AG09319 (cell line): ENCODE data around the gene CGB3.
A peak's percentile ranks its signal among the peaks of the same experiment; 100 is the strongest.
"Not testable (repeated sequence)": the region's sequence is repeated elsewhere in the genome, so short reads cannot be mapped to it uniquely, and the experiment has no call there.

ENCODE experiments used
- DNase-seq: peaks from one replicate; pipeline ENCODE4 v3.0.0-alpha.2; 2010; ENCODE audit warnings: low read depth; ENCODE audit errors: extremely low read depth
- TF ChIP-seq, protein P1 (sequence below): IDR thresholded peaks from 2 replicates; pipeline ENCODE4 v1.5.1; 2011; ENCODE audit warnings: low read depth, mild to moderate bottlenecking, inconsistent platforms, low read length, moderate library complexity

The CGB3 gene

DNA sequence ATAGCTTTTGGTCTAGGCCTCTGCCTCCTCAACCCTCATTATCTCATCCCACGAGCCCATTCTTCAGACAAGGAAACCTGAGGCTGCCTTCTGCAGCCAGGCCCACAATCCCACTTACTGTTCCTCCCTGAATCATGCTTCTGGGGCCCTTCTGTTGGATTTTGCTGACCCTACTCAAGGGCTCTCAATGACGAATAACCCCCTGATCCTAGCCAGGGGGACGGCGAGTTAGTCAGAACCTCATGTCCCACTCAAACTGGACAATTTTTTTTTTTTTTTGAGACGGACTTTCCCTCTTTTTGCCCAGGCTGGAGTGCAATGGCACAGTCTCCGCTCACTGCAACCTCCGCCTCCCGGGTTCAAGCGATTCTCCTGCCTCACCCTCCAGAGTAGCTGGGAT is 2.0 kb downstream of the CGB3 start:
- DNase-seq = no peak
- TF ChIP-seq, protein P1, sequence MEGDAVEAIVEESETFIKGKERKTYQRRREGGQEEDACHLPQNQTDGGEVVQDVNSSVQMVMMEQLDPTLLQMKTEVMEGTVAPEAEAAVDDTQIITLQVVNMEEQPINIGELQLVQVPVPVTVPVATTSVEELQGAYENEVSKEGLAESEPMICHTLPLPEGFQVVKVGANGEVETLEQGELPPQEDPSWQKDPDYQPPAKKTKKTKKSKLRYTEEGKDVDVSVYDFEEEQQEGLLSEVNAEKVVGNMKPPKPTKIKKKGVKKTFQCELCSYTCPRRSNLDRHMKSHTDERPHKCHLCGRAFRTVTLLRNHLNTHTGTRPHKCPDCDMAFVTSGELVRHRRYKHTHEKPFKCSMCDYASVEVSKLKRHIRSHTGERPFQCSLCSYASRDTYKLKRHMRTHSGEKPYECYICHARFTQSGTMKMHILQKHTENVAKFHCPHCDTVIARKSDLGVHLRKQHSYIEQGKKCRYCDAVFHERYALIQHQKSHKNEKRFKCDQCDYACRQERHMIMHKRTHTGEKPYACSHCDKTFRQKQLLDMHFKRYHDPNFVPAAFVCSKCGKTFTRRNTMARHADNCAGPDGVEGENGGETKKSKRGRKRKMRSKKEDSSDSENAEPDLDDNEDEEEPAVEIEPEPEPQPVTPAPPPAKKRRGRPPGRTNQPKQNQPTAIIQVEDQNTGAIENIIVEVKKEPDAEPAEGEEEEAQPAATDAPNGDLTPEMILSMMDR = no peak

- TF ChIP-seq, protein P1 = no peak
- DNase-seq = no peak
These were observed 2.9 kb downstream of the CGB3 start for GRCh38 chr19:49020931-49021895.

GRCh38 chr19:49020342-49020741 is 3.8 kb downstream of the CGB3 start:
- no peak for DNase-seq
- TF ChIP-seq, protein P1 = no peak

DNA sequence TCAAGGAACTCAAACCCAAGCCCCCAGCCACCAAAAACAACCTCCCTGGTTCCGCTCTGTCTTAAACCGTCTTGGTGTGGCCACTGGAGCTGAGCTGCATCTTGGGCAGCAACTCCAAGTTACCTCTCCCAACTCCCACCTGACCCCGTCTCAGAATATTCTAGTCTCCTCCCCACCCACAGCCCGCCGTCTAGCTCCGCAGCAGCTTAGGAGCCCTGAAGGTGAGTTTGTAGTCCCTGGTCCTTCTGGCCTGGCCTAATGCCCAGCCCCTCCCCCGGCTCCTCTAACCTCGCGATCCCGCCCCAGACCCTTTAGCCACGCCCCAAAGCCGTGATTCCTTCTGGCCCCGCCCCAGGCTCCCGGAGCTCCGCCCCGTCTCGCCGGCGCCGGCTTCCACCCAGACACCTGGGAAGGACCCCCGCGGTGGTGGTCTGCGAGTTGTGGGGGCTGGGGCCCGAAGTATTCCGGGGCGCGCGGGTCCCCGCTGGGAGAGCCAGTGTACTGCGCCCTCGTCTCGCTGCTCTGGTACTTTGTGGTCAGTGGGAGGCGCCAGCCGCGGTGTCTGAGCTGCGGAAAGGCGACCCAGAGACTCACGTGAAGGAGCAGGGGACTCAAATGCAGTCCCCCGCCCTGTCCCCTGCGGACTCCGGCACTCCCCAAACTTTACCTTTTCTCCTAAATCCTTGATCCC is 4.7 kb downstream of the CGB3 start:
- DNase-seq = no peak
- TF ChIP-seq, protein P1 = peak; percentile 6

- not testable (repeated sequence) for DNase-seq
These were observed 5.5 kb downstream of the CGB3 start for GRCh38 chr19:49018388-49019241.

DNA sequence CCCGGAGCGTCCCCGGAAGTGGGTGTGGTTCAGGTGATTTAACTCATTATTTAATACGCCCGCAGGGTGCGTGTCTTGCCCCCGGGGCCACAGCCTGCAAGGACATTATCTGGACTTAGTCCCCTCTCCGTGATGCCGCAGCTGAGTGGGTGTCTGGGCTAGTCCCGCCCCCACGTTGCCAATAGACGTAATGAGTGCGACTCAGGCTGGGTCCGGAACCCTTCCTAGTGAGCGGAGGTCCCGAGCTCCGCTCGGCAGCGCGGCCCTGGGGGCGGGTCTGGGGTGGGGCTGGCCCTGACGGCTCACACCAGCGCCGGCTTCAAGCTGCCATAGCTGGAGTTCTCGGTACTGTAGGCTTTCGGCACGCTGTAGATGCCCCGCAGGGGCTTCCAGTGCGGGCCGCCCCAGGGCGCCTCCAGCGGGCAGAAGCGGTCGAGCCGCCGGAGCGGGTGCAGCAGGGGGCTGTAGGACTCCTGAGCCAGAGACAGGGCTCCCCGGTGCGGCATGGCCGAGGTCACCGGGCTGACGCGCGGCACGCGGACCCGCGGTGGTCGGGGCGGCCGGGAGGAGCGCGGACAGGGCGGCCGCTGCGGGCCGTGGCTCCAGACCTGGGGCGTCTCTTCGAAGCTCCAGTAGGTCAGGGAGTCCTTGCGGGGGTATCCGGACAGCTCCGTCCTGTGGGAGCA is 6.3 kb downstream of the CGB3 start:
- DNase-seq = no peak
- TF ChIP-seq, protein P1 = peak; percentile 55
